Fibroblast of upper back skin (primary cell): ENCODE data around the gene SLC5A6.

Experiments
- DNase-seq: peaks from one replicate; pipeline ENCODE4 v3.0.0-alpha.2; 2013

Gene SLC5A6

DNA sequence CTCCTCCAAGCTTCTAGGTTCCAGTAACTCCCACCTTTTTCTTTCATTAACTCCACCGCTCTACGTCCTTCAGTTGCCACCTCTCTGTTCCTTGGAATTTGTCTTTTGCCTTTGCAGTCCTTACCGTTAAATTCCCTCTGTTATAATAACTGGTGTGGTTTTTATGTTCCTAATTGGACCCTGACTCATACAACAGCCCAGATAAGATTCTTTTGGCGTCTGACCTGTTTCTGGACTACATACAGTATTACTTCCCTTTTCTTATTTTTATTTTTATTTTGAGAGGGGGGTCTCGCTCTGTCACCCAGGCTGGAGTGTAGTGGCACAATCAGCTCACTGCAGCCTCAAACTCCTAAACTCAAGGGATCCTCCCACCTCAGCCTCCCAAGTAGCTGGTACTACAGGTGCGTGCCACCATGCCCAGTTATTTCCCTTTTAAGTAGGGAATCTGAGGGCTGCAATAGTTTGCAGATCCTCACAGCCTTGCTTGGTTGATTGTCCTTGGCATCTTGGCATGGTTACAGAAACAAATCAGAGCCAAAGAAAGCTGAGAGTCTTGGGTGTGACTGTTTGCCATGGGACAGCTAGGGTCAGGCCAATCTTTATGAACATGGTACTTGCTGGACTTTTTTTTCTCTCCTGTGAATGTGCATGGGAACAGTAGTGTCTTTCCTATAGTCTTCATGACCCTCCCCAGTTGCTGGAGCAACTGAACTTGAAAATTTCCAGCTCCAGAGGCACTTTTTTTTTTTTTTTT lies 41.3 kb downstream of the SLC5A6 start:
- DNase-seq, result no peak

DNA sequence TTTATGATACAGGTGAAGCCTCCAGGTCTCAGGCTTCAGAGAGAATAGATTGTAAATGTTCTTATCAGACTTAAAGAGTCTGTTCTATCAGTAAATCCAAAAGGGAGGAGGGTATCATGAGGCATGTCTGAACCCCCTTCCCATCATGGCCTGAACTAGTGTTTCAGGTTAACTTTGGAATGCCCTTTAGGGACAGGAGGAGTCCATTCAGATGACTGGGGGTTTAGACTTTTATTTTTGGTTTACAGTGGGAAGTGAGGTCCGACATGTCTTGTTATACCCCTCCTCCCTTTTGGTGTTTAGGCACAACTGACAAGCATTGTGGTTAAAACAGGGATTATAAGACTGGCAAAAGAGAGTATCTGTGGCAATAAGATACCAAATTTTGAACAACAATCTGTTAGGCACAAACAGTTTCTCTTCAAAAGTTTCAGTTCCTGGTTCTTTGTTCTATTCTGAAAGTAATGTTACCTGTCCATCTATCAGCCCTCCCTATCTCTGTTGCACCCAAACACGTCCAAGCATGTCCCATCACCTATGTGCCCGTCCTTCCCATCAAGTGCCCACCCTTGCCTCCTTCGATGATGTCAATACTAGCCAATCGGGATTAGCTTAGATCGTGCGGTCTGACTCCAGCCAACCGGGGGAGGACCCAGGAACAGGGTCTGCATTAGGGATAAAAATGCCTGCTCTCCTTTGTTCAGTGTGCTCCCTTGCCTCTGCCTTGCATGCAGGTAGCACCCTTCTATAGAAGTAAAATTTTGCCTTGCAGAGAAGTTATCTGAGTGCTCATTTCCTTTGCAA lies 46.9 kb downstream of the SLC5A6 start:
- no peak for DNase-seq

GRCh38 chr2:27162151-27163121 lies 49.6 kb downstream of the SLC5A6 start:
- peak; percentile 24 for DNase-seq

DNA sequence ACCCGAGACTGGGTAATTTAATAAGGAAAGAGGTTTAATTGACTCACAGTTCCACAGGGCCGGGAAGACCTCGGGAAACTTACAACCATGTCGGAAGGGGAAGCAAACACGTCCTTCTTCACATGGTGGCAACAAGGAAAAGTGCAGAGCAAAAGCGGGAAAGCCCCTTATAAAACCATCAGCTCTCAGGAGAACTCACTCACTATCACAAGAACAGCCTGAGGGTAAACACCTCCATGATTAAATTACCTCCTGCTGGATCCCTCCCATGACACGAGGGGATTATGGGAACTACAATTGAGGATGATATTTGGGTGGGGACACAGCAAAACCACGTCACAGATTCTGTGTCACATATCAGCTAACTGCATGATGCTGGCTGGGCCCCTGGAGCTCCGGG lies 51.9 kb downstream of the SLC5A6 start:
- no peak for DNase-seq

GRCh38 chr2:27159271-27159670 lies 52.8 kb downstream of the SLC5A6 start:
- DNase-seq, result no peak

DNA sequence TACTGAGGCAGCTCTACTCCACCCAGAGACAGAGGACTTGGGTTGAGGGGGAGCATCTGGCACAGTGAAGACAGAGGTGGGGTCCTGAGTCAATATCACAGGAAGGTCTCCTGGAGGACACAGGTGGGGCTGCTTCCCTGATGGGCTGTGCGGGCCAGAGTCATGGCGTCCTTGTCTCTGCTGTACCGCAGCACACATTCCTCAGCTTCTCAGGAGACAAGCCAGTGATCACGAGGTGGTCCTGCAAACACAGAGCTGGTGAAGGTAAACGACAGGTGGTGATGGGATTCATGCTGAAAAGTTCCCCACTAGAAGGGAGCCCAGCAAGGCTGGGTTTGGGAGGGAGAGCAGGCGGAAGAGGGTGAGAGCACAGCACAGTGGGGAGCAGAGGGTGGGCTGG lies 53.6 kb downstream of the SLC5A6 start:
- no peak for DNase-seq

DNA sequence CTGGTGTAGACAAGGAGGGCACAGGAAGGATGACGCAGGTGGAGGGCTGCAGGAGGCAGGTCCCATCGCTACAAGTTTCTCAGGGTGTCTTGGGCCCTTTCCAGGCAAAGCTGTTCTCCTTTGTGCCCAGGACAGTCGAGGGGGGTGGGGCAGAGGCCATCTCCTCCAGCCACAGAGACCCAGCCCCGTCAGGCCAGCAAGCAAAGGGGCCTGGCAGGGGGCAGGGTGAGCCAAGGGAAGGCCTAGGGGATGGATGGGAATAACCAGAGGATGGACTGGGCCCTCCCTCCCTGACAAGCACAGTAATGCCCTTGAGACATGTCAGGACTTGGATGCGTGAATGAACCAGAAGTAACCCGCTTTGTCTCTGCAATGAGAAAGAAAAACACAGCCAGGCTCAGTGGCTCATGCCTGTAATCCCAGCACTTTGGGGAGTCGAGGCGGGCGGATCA lies 57.0 kb downstream of the SLC5A6 start:
- no peak for DNase-seq

DNA sequence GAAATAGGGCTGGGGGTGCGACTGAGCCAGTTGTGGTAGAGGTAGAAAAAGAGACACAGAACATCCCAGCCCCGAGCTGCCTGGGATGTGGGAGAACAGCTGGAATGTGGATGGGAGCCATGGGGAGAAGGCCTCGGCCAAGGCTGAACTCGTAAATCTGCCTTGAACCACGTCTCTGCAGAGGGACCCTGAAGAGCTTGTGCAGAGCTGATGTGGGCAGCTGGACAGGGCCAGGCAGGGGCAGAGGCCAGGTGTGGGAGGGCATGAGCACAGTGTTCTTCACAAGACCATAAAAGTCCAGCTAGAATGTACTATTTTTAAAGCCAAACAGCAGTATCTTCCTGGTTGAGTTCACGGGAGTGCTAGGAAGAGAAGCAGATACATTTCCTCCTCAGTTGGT lies 57.6 kb downstream of the SLC5A6 start:
- DNase-seq, result no peak

DNA sequence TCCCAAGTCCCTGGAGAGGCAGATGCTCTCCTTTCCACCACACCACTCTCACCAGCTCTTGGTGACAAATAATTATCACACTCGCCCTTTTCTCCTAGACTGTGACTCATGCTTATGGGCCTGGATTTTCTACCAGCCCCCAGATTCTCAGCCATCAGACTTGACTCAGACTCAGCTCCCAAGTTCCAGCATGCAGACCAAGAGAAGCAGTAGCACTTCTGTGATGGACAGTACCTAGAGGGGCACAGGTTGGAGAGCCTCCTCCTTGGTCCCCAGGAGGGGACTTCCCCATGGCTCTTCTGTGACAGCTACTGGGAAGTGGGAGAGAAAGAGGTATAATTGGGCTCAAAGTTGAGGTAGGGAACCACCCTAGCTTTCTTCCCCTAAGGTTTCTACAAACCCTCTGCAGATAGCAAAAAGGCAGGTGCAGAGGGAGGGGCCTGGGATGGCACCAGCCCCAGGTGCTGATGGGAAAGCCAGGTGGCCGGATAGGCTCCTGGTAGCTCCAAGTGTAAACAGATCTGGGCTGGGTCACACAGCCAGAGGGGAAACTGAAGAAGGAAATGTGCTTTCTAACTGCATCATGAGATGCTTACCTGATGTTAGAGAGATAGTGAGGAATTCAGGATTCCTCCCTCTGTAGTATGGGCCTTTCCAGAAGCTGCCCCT lies 59.1 kb downstream of the SLC5A6 start:
- DNase-seq, result peak; percentile 10

DNA sequence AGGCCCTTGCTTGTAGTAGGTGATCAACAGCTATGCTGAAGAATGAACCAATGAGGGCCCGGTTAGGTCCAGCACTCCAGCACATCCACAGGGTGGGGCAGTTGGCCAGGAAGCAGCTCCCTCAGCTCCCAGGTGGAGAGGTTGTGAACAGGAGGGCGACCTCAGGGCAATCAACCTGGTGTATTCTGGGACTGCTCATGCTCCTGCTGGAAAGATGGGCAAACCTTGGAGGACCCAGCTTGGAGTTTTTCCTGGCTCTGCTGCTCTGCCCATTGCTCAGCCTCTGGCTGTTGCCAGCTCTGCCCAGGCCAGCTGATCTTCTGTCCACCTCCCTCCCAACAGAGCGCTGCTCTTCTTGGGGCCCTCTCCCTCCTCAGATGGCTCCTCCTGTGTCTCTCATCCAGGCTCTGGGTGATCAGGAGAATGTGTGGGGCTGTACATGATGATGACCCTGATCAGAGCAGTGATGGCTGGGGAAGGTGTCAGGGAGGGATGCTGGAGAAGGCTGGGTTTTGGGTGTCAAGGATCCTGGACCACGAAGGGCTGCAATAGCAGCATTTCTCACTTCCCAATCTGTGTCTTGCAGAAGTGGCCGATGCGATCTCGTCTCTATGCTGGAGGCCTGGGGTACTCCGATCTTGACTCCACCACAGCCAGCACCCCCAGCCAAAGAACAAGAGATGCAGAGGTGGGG lies 59.8 kb downstream of the SLC5A6 start:
- DNase-seq, result no peak

GRCh38 chr2:27150639-27151230 lies 61.3 kb downstream of the SLC5A6 start:
- no peak for DNase-seq
